ENCODE results near the gene IGDCC3. TPM values are rescaled to one million over a fixed set of nuclear protein-coding genes. Genes with fewer than 3 reads are reported as not detected.

Gene IGDCC3
- total and polyA plus RNA-seq, 2 donors (not counting 3 experiments of a cell fraction or from before 2014, with no cell fraction given) = 0.03 TPM; not detected in 1

GRCh38 chr15:65366122-65366892, 11.5 kb downstream of the IGDCC3 start:
- peaks cover 0 to 9% of the 10 kb centered on the region in 2 experiments for H3K27me3 ChIP-seq (ENCODE audit: control insufficient read depth in 2 of 2, insufficient read depth in 2 of 2, low read length in 2 of 2)
- no peaks in the 10 kb centered on the region for H3K36me3 ChIP-seq (ENCODE audit: control insufficient read depth in 2 of 2, extremely low read depth in 1 of 2, insufficient read depth in 2 of 2, low read length in 2 of 2)
- BruUV-seq (replicated peaks) = no TSS peak
- dilution Hi-C loops (cut with MboI; ENCODE audit: extremely low pct_ligation_motif_present, low sequenced_read_pairs) = no loop called here
- POLR2A ChIA-PET = interaction anchor here (0.7 kb wide), 1 partner anchor 149 kb away, joined by 8 read pairs; no protein-coding TSS in a partner anchor
- H4K20me1 ChIP-seq (replicated peaks; ENCODE audit: control insufficient read depth, extremely low read depth, insufficient read depth, low read length) = no peaks in the 10 kb centered on the region
- DNase-seq (ENCODE audit: low read depth, low spot score) = no peak
- no peaks in the 10 kb centered on the region for H3K9me3 ChIP-seq (replicated peaks; ENCODE audit: control insufficient read depth, insufficient read depth, low read length)
- intact Hi-C loops (cut with micrococcal nuclease) = no loop called here
- CTCF ChIA-PET = interaction anchor here (0.7 to 1.4 kb wide), 6 partner anchors 11 to 68 kb away, joined by 3 to 5 read pairs (median 3); no protein-coding TSS in a partner anchor
- no peak overlapping the region for H3K4me2 ChIP-seq (ENCODE audit: insufficient read depth, low read length)
- FAIRE-seq = no peak
- no peak overlapping the region for H3K9ac ChIP-seq (replicated peaks; ENCODE audit: extremely low read depth, insufficient read depth, low read length)
- no peak overlapping the region for H3K27ac ChIP-seq (ENCODE audit: insufficient read depth, low read depth, low read length)
- TF ChIP-seq POLR2AphosphoS5 (IDR thresholded peaks at IDR 0.05; ENCODE audit: insufficient read depth, low read depth, low read length) (no peak), POLR2A (IDR thresholded peaks at IDR 0.05; ENCODE audit: low read depth, low read length) (no peak), GATA2 (IDR thresholded peaks at IDR 0.05; ENCODE audit: insufficient read depth, insufficient read length, low read depth, low read length) (no peak), EZH2 (IDR thresholded peaks at IDR 0.05; ENCODE audit: borderline replicate concordance, low read depth, low read length, severe bottlenecking) (no peak), JUN (IDR thresholded peaks at IDR 0.05; ENCODE audit: borderline replicate concordance, insufficient read depth, insufficient read length, low read depth) (no peak), MYC (IDR thresholded peaks at IDR 0.05; ENCODE audit: low read depth, low read length) (no peak), FOS (IDR thresholded peaks at IDR 0.05; ENCODE audit: borderline replicate concordance, insufficient read depth, low read length) (no peak), CTCF (IDR thresholded peaks at IDR 0.05; ENCODE audit: extremely low read depth in 1 of 2, insufficient read depth in 1 of 2, low read depth in 1 of 2, low read length in 2 of 2) (no peak), MAX (IDR thresholded peaks at IDR 0.05; ENCODE audit: insufficient read depth, insufficient read length) (no peak)
- H3K79me2 ChIP-seq (ENCODE audit: control insufficient read depth, insufficient read depth, low read length) = no peaks in the 10 kb centered on the region
- no peaks in the 10 kb centered on the region for H3K9me1 ChIP-seq (replicated peaks; ENCODE audit: control insufficient read depth, extremely low read depth, insufficient read depth, low read length)
- H2AFZ ChIP-seq (ENCODE audit: low read depth, low read length) = no peak overlapping the region
- no peaks in the 10 kb centered on the region for H3K4me1 ChIP-seq (ENCODE audit: control insufficient read depth, extremely low read depth, insufficient read depth, low read length)
- H3K4me3 ChIP-seq (replicated peaks in 1 of 3; ENCODE audit: insufficient read depth in 1 of 3, low read depth in 1 of 3, low read length in 3 of 3) = no peak overlapping the region
